GM21825 (cell line): Measurements from ENCODE around the gene CD82.

ENCODE experiments used
- ATAC-seq: cut with Tn5 transposase; IDR thresholded peaks from one replicate; pipeline ENCODE4 v1.9.1; 2021; ENCODE audit warnings: mild to moderate bottlenecking, moderate library complexity; ENCODE audit not compliant: unreplicated experiment

Gene CD82

DNA sequence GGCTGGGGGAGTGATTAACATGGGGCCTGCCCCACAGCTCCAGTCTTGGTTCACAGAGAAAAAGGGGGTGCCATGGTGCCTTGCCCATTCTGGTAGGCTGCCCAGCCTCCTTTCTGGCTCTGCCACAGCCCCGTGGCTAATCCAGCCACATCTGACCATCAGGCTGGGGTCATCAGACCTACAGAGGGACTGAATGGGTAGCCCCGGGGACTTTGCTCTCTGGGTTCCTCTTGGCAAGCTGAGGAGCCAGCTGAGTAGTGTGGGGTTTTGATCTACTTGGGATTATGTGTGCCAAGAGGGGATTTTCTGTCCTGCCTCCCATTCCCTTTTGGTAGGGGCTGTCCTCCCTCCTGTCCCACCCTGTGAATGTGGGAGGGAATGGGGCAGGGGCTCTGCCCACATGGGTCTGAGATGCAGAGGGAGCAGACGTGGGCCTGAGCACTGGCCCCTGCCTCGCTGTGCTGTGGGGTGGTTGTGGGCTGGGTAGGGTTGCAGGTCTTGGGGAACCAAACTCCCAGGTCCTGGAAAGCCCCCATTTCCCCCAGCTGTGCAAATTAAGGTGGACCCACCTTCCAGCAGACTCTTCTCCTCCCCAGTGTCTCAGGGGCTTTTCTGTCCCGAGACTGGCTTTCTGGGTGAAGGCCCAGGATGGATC lies 32.0 kb downstream of the CD82 start:
- peak; percentile 4 for ATAC-seq

DNA sequence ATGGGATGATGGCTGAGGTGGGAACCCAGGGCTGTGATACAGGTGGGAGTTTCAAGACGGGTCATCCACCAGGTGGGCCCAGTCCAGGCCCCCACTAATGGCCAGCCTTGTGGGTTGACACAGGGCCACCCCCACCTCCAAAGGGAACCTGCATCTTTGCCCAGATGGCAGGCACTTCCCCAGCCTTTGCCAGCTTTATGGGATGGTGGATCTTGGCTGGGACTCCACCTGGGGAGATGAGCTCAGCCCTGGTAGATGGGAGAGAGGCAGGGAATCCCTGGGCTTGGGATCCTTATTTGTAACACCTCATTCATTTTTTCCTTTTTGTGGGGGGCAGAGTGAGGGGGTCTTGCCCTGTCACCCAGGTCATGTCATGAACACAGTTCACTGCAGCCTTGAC lies 33.4 kb downstream of the CD82 start:
- no peak for ATAC-seq

DNA sequence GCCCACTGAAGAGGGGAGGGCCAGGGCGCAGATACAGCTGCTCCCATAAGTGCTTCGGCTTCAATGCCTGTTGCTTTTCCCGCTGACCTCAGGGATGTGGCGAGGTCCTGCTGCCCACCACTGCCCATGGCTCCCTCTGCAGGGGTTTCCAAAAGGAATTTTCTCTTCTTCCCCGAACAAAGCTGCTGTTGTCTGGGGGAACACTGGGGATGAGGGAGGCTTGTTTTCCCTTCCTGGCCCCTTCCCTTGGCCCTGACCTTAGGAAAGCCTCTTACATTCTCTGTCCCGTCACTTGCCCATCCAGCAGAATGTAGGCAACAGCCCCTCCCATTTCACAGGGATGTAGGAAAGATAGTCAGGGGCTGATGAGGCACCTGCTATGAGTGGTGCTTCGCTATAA lies 34.8 kb downstream of the CD82 start:
- no peak for ATAC-seq

DNA sequence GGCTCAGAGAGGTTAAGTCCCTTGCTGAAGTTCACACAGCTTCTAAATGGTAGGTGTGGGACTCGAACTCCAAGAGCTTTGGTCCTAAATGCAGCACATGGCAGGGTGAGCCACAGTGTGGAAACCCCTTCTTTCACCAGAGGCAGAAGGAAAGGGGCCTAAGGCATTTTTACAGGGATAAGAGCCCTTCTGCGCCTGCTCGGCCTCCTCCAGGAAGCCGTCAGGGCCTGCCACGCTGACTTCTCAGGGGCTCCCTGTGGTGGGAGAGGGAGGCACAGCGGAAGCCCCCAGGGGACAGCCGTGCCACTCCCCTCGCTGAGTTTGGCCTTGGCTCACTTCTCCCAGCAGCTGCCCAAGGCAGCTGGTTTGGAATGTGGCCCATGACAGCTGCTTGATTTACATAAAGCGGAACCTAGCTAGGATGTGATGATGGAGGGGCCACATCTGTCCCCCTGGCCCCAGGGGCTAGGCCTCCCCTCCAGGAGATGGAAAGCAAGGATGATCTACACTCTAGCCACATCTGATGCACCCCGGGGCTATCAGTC lies 35.4 kb downstream of the CD82 start:
- peak; percentile 35 for ATAC-seq

DNA sequence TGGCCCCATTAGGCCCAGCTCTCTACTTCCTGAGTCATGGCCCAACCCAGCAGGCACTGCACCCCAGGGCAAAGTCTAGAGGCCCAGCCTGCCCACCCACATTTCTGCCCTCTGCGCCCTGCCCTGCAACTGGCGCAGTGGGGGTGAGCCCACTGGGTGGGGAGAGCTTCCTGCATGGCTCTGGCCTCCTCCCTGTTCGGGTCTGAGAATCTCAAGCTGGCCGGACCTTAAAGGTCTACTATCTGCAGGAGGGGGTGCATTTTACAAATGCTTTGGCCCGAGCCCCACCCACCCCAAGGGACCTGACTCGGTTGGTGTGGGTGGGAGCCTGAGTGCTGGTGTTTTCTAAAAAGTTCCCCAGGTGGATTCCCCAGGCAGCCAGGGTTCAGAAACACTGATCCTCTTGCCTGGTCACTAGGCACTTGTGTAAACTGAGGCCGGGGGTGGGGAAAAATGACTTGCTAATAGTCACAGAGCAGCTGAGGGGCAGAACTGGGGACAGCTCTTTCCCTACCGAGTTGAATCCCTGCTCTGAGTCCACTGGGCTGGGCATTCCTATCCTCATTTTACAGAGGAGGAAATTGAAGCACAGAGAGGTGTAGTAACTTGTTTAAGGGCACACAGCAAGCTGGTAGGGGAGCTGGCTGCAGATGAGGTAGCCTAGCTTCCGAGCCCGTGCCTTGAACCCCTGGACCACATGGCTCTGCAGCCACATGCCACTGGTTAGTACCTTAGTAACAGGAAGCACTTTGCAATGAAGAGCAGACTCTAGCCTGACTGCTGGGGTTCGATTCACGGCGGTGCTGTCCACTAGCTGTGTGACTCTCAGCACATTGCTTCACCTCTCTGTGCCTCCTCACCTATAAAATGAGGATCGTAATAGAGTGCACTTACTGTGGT lies 36.3 kb downstream of the CD82 start:
- peak; percentile 32 for ATAC-seq

DNA sequence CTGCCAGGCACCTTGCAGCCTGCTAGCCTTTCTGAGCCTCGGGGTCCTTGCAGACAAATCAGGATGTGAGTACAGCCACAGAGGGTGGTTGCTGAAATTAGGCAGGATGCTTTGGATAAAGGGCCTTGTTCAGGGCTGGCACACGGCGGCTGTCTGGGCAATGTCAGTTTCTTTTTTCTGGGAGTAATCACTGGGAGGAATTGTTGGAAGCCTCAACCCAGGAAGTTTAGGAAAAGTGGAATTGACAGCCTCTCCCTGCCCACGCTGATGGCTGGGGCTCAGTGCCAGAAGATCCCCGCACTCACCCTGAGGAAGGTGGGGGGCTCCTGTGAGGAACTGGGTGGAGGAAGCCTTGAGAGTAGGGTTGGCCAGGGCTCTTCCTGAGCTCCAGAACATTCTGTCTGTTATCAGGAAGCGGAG lies 37.4 kb downstream of the CD82 start:
- ATAC-seq = no peak

DNA sequence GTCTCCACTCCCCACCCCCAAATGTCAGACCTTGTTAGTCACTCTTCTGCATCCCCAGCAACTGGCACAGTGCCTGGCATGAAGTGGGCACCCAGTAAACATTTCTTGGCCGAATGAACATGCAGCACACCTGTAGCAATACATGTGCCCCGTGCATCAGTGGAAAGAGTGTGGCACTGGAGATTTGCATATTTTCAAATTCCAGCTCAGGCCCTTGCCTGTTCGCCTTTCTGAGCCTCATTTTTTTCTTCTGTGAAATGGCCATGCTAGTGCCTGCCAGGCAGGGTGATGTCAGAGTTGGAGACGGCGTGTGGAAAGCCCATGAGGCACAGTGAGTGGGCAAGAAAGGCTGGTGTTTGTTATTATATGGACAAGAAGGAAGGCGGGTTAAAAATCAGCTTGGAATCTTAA lies 38.7 kb downstream of the CD82 start:
- ATAC-seq = no peak

DNA sequence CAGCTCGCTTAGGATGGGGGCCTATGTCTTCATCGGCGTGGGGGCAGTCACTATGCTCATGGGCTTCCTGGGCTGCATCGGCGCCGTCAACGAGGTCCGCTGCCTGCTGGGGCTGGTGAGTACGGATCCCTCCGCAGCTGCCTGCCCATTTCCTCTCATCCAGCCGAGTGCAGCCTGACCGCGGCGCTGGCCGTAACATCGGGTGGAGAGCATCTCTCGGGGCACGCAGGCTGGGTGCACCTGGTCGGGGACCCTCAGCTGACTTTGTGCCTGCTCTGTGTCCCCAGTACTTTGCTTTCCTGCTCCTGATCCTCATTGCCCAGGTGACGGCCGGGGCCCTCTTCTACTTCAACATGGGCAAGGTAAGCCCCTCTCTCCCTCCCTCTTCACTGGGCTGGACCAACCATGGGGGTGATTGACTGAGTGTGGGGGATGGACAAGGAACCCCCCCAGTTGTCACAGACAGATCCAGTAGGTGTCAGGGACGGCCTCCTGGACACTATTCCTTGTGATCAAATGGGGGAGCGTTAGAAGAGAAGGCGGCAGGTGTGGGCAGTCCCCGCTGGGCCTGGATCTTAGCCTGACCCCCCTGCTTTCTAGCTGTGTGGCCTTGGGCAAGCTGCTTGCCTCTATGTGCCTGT lies 39.7 kb downstream of the CD82 start:
- ATAC-seq = no peak

DNA sequence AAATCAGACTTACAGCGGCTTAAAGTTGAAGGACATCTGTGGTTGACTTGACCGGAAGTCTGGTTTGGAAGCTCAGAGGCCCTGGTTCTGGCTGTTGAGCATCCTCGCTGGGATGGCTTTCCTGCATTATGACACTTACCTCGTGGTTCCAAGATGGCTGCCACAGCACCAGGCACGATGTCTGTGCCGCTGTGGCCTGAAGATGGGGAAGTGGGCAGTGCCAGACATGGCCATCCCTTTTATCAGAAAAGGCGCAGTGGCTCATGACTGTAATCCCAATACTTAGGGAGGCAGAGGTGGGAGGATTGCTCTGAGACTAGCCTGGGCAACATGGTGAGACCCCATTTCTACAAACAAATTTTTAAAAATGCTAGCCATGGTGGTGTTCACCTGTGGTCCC lies 40.5 kb downstream of the CD82 start:
- no peak for ATAC-seq

DNA sequence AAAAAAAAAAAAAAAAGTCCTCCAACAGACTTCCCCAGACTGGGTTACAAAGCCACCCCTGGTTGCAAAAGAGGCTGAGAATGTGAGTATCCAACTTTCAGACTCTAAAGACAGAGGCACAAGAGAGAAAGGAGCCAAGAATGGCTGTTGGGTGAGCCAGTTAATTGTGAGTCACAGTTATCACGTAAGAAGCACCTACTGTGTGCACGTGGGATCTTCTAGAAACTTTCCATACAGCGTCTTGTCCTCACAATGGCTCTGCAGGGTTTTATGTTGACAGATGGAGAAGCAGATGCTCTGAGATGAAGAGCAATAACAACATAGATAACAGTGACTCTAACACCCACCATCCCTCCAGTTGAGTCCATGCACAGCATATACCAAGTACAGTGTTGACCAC lies 41.0 kb downstream of the CD82 start:
- ATAC-seq = no peak

DNA sequence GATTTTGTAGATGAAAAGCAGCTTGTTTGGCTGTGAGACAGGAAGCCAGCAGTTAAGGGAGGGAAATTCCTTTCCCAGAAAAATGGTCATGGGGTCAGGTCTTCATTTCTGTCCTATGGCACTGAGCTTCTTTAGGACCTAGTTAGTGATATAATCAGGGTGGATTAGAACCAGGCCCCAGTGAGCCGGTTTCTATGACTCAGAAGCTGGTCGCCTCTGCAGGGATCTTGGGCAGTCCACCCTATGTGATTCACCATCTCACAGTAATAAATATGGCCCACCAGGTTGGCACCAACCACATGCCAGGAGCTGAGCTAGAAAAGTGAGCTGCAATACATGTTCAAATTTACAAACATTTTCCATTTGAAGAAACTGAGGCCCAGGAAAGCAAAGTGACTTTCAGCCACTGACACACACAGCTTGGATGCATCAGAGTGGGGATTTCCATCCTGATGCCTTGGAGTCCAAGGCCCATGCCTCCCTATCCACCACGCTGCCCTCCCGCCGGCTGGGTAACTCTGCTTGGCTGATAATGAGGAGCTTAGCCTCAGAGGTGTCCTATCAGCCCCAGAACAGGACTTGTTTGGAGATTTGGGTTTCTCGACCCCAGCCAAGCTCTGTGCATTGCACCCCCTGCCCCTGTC lies 42.0 kb downstream of the CD82 start:
- no peak for ATAC-seq

DNA sequence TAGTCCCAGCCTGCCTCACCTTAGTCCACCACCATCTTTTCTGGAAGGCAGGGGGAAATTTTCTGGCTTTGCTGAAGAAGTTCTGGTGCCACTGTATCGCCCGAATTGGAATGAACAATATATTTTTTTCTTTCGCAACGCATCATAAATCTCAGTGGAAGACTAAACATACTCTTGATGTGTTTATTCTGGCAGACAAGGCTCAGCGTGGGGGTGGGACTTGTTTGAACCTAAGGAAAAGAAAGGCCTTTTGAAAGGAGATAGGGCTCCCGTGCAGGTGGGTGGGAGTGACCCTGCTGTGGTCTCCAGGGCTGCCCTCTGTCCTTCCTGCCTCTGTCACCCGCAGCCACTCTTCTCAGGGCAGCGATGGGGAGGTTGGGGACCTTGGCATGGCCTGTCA lies 42.5 kb downstream of the CD82 start:
- no peak for ATAC-seq

DNA sequence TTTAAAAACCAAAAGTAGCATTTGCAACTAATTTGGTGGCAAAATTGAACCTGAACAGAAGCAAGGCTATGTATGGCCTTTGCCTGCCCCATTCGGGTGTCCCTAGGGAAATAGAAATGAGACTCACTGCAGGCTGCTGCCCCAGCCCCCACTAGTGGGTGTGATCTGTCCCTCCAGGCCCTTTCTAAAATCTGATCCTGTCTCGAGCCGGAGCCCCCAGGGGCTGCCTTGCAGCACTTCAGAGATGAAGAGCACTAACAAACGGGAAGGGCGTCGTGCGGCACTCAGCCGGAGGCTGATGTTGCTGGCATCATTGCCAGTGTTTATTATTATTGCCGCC lies 43.2 kb downstream of the CD82 start:
- ATAC-seq = no peak

DNA sequence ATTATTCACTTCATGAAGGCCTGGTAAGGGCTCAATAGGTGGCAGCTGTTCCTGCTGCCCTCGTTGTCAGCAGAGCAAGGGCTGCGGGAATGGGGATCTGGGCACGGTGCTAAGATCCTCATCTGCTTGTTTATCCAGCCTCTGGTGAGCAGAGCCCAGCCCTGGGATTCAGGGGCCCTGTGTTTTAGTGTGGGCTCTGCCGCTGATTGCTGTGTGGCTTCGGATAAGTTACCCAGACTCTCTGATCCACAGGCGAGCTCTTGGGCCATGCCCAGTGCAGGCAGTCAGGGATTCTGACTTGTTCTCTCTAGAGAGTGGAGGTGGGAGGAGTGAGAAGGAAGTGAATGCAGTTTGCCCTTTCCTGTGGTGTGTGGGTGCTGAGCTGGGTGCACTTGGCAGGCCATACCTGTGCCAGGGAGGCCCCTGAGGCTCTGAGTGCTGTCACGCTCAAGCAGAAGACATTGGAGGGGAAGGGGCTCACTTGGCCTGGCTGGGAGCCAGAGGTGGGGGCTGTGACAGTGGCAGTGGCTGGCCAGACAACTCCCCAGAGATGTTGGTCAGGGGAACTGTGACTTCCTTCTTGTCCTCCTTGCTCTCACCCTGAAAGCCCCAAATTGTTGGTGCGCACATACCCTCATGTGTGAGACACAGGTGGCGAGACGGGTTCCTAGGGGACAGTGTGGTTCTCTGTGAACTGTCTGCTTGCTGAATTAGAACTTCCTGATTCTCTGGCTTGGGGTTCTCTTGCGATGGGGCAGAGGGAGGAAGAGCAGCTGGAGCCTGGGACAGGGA lies 43.7 kb downstream of the CD82 start:
- ATAC-seq = peak; percentile 47

DNA sequence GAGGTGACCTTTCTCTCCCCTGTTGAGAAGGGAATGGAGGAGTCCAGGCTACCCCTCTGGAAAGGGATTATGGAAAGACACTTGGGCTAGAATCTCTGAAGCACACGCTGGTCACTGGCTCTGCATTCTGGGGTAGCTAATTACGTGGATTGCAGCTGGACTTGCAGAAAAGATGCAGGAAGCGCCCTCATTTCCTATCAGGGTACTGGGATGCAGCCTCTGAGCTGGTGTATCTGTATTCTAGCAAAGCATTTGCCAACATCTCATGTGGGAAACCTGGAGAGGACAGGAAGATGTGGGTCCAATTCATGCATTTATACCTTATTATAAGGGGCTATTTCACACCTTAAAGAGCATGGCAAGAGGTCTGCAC lies 44.3 kb downstream of the CD82 start:
- ATAC-seq = no peak

DNA sequence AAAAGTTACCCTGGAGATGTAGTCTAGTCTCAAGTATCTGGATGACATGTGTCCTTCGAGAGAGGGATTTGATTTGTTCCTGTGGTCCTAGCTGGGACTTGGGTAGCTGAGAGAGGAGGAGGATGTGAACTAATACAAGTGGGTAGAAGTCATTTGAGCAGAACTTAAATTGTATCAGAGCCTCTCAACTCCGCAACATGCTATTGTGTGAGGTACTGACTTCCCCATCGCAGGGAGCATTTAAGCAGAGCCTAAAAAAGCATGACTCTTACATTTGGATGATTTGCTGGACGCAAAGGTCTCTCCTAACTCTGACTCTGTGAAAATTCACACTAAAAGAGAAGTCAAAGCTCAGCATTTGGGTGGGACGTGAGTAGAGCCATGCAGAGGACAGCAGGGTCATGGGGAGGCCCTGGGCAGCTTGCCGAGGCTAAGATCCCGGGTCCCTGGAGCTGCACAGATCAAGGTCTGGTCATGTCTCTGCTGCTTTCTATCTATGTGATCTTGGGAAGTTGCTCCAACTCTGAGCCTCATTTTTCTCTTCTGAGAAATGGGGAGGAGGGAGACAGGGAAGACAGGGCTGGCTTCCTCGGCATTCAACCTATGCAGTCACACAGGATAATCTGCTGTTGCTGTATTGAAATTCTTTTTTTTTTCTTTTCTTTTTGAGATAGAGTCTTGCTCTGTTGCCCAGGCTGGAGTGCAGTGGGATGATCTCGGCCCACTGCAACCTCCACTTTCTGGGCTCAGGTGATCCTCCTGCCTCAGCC lies 44.9 kb downstream of the CD82 start:
- ATAC-seq = no peak

DNA sequence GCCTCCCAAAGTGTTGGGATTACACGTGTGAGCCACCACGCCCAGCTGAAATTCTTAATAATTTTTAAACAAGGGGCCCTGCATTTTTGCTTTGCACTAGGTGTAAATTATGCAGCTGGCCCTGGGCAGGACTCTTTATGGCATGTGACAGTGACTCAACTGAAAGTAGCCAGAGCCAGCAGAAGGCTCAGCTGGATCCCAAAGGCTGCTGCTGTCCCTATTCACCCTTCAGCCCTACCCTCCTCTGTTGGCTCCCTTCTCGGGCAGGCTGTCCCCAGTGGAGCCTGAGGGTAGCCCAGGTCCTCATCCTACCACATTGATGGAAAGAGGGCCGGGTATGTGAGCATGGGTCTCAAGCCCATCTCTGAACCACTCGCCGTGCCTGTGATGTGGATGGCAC lies 45.6 kb downstream of the CD82 start:
- ATAC-seq = no peak

DNA sequence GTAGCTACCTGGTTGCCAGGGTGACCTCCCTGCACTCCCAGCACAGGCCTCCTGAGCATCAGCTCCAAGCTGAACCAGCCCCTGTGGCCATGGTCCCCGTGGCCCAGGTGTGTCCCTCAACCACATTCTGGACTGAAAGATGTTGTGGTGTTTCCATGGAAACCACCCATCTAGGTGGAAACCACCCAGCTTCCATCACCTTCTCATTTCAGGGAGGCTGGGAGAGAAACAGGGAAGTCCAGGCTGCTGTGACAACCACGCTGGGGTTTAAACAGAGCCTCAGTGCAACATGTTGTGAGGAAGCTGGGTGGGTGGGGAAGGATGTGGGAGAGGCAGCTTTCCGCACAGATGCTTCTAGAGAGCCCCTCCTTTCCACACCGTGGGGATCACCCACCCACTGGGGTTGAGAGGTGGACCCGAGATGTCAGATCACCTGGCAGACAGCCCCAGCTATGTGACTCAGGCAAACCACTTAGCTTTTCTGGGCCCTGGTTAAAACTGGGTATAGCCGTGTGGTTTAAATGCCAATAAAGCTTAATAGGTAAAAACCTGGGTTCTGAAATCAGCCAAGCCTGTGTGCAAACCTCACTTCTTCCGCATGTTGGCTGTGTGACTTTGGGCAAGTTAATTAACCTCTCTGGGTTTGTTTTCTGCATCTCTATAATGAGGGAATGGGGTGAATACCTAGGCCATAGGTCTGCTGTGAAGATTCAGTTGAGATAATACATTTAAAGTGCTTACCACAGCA lies 46.4 kb downstream of the CD82 start:
- ATAC-seq = peak; percentile 35

DNA sequence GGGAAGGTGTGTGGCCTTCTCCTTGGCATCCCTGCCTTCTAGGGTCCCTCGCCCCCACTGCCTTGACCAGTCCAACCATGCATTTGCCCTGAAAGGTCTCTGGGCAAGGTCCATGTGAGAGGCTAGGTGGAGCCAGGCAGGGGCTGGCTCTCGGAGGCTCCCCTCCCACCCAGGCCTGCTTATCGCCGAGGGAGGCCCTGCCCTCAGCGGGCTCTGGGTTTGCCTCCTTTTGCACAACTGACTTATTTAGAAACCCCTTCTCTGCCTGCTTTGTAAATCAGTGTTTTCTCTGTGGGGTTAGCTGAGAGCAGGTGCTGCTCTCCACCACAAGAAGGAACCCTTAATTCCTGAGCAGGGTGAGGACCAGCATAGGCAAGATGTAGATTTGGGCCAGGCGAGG lies 47.7 kb downstream of the CD82 start:
- no peak for ATAC-seq
